HL-60 (cell line): ENCODE measurements around the gene PPBP.

Source experiments
- POLR2AphosphoS5 ChIP-seq: IDR thresholded peaks from 2 replicates; pipeline ENCODE4 v1.6.1; 2012; ENCODE audit warnings: low read depth
- SPI1 ChIP-seq: IDR thresholded peaks from 2 replicates; pipeline ENCODE4 v1.6.1; 2012; ENCODE audit warnings: low read depth, mild to moderate bottlenecking, borderline replicate concordance
- TF ChIP-seq, protein P1 (sequence below): IDR thresholded peaks from one replicate; pipeline ENCODE4 v1.5.1; 2011; ENCODE audit warnings: low read length, control low read depth, inconsistent platforms; ENCODE audit not compliant: insufficient read depth

DNA sequence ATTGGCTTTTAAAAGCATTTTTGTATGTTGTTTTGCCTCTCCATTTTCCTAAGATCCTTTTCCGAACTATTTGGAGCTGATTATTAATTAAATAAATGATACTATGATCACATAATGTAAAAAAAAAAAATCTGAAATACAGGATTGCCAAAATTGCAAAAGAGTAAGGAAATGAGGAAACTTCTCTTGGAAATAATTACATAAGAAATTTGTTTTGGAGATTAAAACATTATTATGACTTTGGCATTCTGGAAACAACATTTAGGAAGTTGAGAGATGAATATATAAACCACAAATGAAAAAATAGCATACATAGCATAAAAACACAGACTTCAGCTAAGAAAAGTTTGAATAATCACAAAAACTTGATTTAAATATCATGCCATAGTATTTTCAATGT is 39.7 kb downstream of the PPBP start:
- no peak for TF ChIP-seq SPI1
- TF ChIP-seq, protein P1, sequence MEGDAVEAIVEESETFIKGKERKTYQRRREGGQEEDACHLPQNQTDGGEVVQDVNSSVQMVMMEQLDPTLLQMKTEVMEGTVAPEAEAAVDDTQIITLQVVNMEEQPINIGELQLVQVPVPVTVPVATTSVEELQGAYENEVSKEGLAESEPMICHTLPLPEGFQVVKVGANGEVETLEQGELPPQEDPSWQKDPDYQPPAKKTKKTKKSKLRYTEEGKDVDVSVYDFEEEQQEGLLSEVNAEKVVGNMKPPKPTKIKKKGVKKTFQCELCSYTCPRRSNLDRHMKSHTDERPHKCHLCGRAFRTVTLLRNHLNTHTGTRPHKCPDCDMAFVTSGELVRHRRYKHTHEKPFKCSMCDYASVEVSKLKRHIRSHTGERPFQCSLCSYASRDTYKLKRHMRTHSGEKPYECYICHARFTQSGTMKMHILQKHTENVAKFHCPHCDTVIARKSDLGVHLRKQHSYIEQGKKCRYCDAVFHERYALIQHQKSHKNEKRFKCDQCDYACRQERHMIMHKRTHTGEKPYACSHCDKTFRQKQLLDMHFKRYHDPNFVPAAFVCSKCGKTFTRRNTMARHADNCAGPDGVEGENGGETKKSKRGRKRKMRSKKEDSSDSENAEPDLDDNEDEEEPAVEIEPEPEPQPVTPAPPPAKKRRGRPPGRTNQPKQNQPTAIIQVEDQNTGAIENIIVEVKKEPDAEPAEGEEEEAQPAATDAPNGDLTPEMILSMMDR: no peak
- no peak for TF ChIP-seq POLR2AphosphoS5
